GM23338 (cell line): ENCODE measurements around the gene FAM83B. TPM values are rescaled to one million over a fixed set of nuclear protein-coding genes. Genes with fewer than 3 reads are reported as not detected.

Source experiments
- ATAC-seq: fragments of 200-7000 bp; cut with Tn5 transposase; 3 replicates; pipeline ENCODE4 v1.9.1; 2020
- DNase-seq: peaks from one replicate; pipeline ENCODE4 v3.0.0-alpha.2; 2015; ENCODE audit warnings: low spot score
- H2AFZ ChIP-seq: fragments of 200-600 bp; sonication (generic); 2 replicates; pipeline ENCODE4 v1.8.0; 2016; ENCODE audit warnings: antibody characterized with exemption, mild to moderate bottlenecking, moderate library complexity
- H3F3A ChIP-seq: fragments of 200-600 bp; sonication (generic); replicated peaks from 2 replicates; pipeline ENCODE4 v1.8.0; 2017; ENCODE audit warnings: antibody characterized with exemption, mixed run types, low read depth
- H3K27ac ChIP-seq: fragments of 200-600 bp; sonication (generic); 2 replicates; pipeline ENCODE4 v1.6.1; 2016; ENCODE audit warnings: low read depth
- H3K27me3 ChIP-seq: fragments of 200-600 bp; sonication (generic); 2 replicates; pipeline ENCODE4 v1.8.0; 2016; ENCODE audit warnings: mild to moderate bottlenecking, mixed run types, moderate library complexity; ENCODE audit not compliant: insufficient read depth
- H3K36me3 ChIP-seq: fragments of 200-600 bp; sonication (generic); 2 replicates; pipeline ENCODE4 v1.8.0; 2016; ENCODE audit warnings: mild to moderate bottlenecking; ENCODE audit not compliant: insufficient read depth
- H3K4me1 ChIP-seq: fragments of 200-600 bp; sonication (generic); 2 replicates; pipeline ENCODE4 v1.8.0; 2016; ENCODE audit warnings: mild to moderate bottlenecking, moderate library complexity; ENCODE audit not compliant: insufficient read depth
- H3K4me2 ChIP-seq: fragments of 200-600 bp; sonication (generic); 2 replicates; pipeline ENCODE4 v1.7.1; 2017; ENCODE audit warnings: mixed run types
- H3K4me3 ChIP-seq: fragments of 200-600 bp; sonication (generic); 2 replicates; pipeline ENCODE4 v1.6.1; 2016; ENCODE audit warnings: mixed run types
- H3K79me2 ChIP-seq: fragments of 200-600 bp; sonication (generic); replicated peaks from 2 replicates; pipeline ENCODE4 v1.8.0; 2017; ENCODE audit warnings: mild to moderate bottlenecking; ENCODE audit not compliant: insufficient read depth
- H3K9me2 ChIP-seq: fragments of 200-600 bp; sonication (generic); 2 replicates; pipeline ENCODE4 v1.8.0; 2017; ENCODE audit not compliant: insufficient read depth
- H4K20me1 ChIP-seq: fragments of 200-600 bp; sonication (generic); replicated peaks from 2 replicates; pipeline ENCODE4 v1.8.0; 2017; ENCODE audit warnings: mild to moderate bottlenecking; ENCODE audit not compliant: insufficient read depth
- H3K27ac Mint-ChIP-seq: 2 replicates; pipeline ENCODE4 v1.8.0; 2020; ENCODE audit warnings: inconsistent platforms, mild to moderate bottlenecking, moderate library complexity, mixed read lengths
- H3K27me3 Mint-ChIP-seq: 3 replicates; pipeline ENCODE4 v1.8.0; 2022; ENCODE audit warnings: low read depth, mild to moderate bottlenecking, moderate library complexity, mixed read lengths, inconsistent platforms; ENCODE audit not compliant: insufficient read depth, poor library complexity
- H3K36me3 Mint-ChIP-seq: 3 replicates; pipeline ENCODE4 v1.8.0; 2021; ENCODE audit warnings: low read depth, mild to moderate bottlenecking, inconsistent platforms, moderate library complexity, mixed read lengths
- H3K4me1 Mint-ChIP-seq: 3 replicates; pipeline ENCODE4 v1.8.0; 2020; ENCODE audit warnings: mild to moderate bottlenecking, inconsistent platforms, mixed read lengths
- H3K4me3 Mint-ChIP-seq: 3 replicates; pipeline ENCODE4 v1.8.0; 2021; ENCODE audit warnings: moderate library complexity, mild to moderate bottlenecking, inconsistent platforms, mixed read lengths
- H3K9me3 Mint-ChIP-seq: 3 replicates; pipeline ENCODE4 v1.8.0; 2020; ENCODE audit warnings: moderate library complexity, mild to moderate bottlenecking, inconsistent platforms, mixed read lengths
- CREB1 ChIP-seq: fragments of 250-450 bp; sonication (Bioruptor Pico); IDR thresholded peaks from 2 replicates; pipeline ENCODE4 v1.5.0; 2020; ENCODE audit warnings: low read depth, mild to moderate bottlenecking, moderate library complexity
- EZH2 ChIP-seq: fragments of 200-600 bp; sonication (generic); IDR thresholded peaks from one replicate; pipeline ENCODE4 v1.8.0; 2017; ENCODE audit warnings: antibody characterized with exemption, mild to moderate bottlenecking, low read depth; ENCODE audit not compliant: unreplicated experiment
- STAT1 ChIP-seq: IDR thresholded peaks from one replicate; pipeline ENCODE4 v1.6.1; 2016; ENCODE audit warnings: antibody characterized with exemption; ENCODE audit not compliant: unreplicated experiment
- ZNF114 ChIP-seq: fragments of 250-450 bp; sonication (Bioruptor Pico); IDR thresholded peaks from 2 replicates; pipeline ENCODE4 v1.5.0; 2020; ENCODE audit warnings: mild to moderate bottlenecking, moderate library complexity
- ZNF331 ChIP-seq: fragments of 250-450 bp; sonication (Bioruptor Pico); IDR thresholded peaks from 2 replicates; pipeline ENCODE4 v1.5.0; 2020; ENCODE audit warnings: low read depth, mild to moderate bottlenecking, moderate library complexity
- polyA plus RNA-seq: library from polyadenylated mRNA; unstranded; fragments of >200 nt; fragmentation: Nextera tagmentation; extraction: Ambion mirVana; gene quantifications from 2 replicates; pipeline ENCODE4 v1.2.1, GENCODE V29; 2016
- total RNA-seq: library from RNA; depleted of rRNA; stranded (reverse); fragments of >200 nt; shearing (Covaris generic); gene quantifications from 2 replicates; pipeline ENCODE4 v1.2.3, GENCODE V29; 2014
- TF ChIP-seq, protein P1 (sequence below): IDR thresholded peaks from 2 replicates; pipeline ENCODE4 v1.6.1; 2016; ENCODE audit warnings: antibody characterized with exemption
- TF ChIP-seq, protein P2 (sequence below): IDR thresholded peaks from one replicate; pipeline ENCODE4 v1.6.1; 2018; ENCODE audit warnings: antibody characterized with exemption; ENCODE audit not compliant: unreplicated experiment
- TF ChIP-seq, protein P3 (sequence below): fragments of 250-450 bp; sonication (Bioruptor Pico); IDR thresholded peaks from 2 replicates; pipeline ENCODE4 v1.5.0; 2020; ENCODE audit warnings: mild to moderate bottlenecking, moderate library complexity

Gene FAM83B
- total and polyA plus RNA-seq, 2 experiments from 2014 or later, result 1.4 to 7.7 TPM

DNA sequence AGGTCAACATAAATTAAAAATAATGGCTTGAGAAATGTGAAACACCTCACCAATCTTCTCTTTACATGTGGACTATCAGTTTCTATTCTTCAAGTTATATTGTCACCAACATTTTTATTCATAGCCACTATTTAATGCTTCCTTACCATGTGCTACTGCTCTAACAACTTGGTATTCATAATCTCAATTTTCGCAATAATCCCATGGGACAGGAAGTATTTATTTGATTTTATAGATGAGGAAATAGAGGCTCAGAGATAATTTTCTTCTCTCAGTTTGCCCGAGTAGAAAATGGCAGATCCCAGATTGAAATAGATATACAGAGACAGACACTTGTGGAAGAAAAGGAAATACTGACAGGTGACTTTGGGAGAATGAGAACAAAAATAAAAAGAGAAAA is 66.6 kb downstream of the FAM83B start:
- DNase-seq (no peak), ATAC-seq (no peak)
- H3K4me3 Mint-ChIP-seq, result no peak overlapping the region
- Histone ChIP-seq H3K9me2 (no peaks in the 10 kb centered on the region), H4K20me1 (no peaks in the 10 kb centered on the region), H3K4me1 (peaks cover 5% of the 10 kb centered on the region; the same call in 1 of the 2 replicates), H3K36me3 (no peaks in the 10 kb centered on the region), H3K4me2 (no peak overlapping the region), H3F3A (no peaks in the 10 kb centered on the region), H3K27me3 (no peaks in the 10 kb centered on the region), H3K4me3 (no peak overlapping the region), H3K79me2 (no peaks in the 10 kb centered on the region), H2AFZ (no peak overlapping the region), H3K27ac (no peak overlapping the region)
- no peaks in the 10 kb centered on the region for H3K27me3 Mint-ChIP-seq
- H3K4me1 Mint-ChIP-seq, result peaks cover 10% of the 10 kb centered on the region; the same call in 2 of the 3 replicates
- TF ChIP-seq, protein P1, sequence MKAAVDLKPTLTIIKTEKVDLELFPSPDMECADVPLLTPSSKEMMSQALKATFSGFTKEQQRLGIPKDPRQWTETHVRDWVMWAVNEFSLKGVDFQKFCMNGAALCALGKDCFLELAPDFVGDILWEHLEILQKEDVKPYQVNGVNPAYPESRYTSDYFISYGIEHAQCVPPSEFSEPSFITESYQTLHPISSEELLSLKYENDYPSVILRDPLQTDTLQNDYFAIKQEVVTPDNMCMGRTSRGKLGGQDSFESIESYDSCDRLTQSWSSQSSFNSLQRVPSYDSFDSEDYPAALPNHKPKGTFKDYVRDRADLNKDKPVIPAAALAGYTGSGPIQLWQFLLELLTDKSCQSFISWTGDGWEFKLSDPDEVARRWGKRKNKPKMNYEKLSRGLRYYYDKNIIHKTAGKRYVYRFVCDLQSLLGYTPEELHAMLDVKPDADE, result no peak
- TF ChIP-seq, protein P2, sequence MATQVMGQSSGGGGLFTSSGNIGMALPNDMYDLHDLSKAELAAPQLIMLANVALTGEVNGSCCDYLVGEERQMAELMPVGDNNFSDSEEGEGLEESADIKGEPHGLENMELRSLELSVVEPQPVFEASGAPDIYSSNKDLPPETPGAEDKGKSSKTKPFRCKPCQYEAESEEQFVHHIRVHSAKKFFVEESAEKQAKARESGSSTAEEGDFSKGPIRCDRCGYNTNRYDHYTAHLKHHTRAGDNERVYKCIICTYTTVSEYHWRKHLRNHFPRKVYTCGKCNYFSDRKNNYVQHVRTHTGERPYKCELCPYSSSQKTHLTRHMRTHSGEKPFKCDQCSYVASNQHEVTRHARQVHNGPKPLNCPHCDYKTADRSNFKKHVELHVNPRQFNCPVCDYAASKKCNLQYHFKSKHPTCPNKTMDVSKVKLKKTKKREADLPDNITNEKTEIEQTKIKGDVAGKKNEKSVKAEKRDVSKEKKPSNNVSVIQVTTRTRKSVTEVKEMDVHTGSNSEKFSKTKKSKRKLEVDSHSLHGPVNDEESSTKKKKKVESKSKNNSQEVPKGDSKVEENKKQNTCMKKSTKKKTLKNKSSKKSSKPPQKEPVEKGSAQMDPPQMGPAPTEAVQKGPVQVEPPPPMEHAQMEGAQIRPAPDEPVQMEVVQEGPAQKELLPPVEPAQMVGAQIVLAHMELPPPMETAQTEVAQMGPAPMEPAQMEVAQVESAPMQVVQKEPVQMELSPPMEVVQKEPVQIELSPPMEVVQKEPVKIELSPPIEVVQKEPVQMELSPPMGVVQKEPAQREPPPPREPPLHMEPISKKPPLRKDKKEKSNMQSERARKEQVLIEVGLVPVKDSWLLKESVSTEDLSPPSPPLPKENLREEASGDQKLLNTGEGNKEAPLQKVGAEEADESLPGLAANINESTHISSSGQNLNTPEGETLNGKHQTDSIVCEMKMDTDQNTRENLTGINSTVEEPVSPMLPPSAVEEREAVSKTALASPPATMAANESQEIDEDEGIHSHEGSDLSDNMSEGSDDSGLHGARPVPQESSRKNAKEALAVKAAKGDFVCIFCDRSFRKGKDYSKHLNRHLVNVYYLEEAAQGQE, result no peak
- TF ChIP-seq ZNF331 (CRISPR knock-in tag), result no peak
- no peak for TF ChIP-seq STAT1
- TF ChIP-seq CREB1, result no peak
- TF ChIP-seq EZH2, result no peak
- TF ChIP-seq, protein P3, sequence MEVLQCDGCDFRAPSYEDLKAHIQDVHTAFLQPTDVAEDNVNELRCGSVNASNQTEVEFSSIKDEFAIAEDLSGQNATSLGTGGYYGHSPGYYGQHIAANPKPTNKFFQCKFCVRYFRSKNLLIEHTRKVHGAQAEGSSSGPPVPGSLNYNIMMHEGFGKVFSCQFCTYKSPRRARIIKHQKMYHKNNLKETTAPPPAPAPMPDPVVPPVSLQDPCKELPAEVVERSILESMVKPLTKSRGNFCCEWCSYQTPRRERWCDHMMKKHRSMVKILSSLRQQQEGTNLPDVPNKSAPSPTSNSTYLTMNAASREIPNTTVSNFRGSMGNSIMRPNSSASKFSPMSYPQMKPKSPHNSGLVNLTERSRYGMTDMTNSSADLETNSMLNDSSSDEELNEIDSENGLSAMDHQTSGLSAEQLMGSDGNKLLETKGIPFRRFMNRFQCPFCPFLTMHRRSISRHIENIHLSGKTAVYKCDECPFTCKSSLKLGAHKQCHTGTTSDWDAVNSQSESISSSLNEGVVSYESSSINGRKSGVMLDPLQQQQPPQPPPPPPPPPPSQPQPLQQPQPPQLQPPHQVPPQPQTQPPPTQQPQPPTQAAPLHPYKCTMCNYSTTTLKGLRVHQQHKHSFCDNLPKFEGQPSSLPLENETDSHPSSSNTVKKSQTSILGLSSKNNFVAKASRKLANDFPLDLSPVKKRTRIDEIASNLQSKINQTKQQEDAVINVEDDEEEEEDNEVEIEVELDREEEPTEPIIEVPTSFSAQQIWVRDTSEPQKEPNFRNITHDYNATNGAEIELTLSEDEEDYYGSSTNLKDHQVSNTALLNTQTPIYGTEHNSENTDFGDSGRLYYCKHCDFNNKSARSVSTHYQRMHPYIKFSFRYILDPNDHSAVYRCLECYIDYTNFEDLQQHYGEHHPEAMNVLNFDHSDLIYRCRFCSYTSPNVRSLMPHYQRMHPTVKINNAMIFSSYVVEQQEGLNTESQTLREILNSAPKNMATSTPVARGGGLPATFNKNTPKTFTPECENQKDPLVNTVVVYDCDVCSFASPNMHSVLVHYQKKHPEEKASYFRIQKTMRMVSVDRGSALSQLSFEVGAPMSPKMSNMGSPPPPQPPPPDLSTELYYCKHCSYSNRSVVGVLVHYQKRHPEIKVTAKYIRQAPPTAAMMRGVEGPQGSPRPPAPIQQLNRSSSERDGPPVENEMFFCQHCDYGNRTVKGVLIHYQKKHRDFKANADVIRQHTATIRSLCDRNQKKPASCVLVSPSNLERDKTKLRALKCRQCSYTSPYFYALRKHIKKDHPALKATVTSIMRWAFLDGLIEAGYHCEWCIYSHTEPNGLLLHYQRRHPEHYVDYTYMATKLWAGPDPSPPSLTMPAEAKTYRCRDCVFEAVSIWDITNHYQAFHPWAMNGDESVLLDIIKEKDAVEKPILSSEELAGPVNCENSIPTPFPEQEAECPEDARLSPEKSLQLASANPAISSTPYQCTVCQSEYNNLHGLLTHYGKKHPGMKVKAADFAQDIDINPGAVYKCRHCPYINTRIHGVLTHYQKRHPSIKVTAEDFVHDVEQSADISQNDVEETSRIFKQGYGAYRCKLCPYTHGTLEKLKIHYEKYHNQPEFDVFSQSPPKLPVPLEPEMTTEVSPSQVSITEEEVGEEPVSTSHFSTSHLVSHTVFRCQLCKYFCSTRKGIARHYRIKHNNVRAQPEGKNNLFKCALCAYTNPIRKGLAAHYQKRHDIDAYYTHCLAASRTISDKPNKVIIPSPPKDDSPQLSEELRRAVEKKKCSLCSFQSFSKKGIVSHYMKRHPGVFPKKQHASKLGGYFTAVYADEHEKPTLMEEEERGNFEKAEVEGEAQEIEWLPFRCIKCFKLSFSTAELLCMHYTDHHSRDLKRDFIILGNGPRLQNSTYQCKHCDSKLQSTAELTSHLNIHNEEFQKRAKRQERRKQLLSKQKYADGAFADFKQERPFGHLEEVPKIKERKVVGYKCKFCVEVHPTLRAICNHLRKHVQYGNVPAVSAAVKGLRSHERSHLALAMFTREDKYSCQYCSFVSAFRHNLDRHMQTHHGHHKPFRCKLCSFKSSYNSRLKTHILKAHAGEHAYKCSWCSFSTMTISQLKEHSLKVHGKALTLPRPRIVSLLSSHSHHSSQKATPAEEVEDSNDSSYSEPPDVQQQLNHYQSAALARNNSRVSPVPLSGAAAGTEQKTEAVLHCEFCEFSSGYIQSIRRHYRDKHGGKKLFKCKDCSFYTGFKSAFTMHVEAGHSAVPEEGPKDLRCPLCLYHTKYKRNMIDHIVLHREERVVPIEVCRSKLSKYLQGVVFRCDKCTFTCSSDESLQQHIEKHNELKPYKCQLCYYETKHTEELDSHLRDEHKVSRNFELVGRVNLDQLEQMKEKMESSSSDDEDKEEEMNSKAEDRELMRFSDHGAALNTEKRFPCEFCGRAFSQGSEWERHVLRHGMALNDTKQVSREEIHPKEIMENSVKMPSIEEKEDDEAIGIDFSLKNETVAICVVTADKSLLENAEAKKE, result no peak
- no peak for TF ChIP-seq ZNF114 (CRISPR knock-in tag)
- H3K9me3 Mint-ChIP-seq, result no peaks in the 10 kb centered on the region
- no peak overlapping the region for H3K27ac Mint-ChIP-seq
- no peaks in the 10 kb centered on the region for H3K36me3 Mint-ChIP-seq
